Activated CD8-positive, alpha-beta T cell treated with anti-CD3 and anti-CD28 coated beads for 36 hours (primary cell): Measurements from ENCODE around the gene KCNN4. TPM values are rescaled to one million over a fixed set of nuclear protein-coding genes. Genes with fewer than 3 reads are reported as not detected.

ENCODE experiments used
- ATAC-seq: fragments of 200-7000 bp; cut with Tn5 transposase; one replicate; pipeline ENCODE4 v1.10.0; 2021; ENCODE audit warnings: mild to moderate bottlenecking, moderate library complexity
- CTCF ChIA-PET: fragments of 350-600 bp; sonication (Branson Sonifier 250); formaldehyde crosslinking; loops from one replicate; lab custom pipeline; 2021; ENCODE audit warnings: antibody characterized with exemption; lab: Charles Lee
- POLR2A ChIA-PET: fragments of 350-600 bp; sonication (Branson Sonifier 250); formaldehyde crosslinking; loops from one replicate; lab custom pipeline; 2021; ENCODE audit warnings: antibody characterized with exemption; lab: Charles Lee
- DNase-seq: peaks from one replicate; pipeline ENCODE4 v3.0.0-alpha.2; 2020
- H3K27ac Mint-ChIP-seq: one replicate; pipeline ENCODE4 v1.8.0; 2021; ENCODE audit warnings: mild to moderate bottlenecking, mixed read lengths
- H3K27me3 Mint-ChIP-seq: one replicate; pipeline ENCODE4 v1.8.0; 2021; ENCODE audit warnings: mixed read lengths
- H3K36me3 Mint-ChIP-seq: one replicate; pipeline ENCODE4 v1.8.0; 2021; ENCODE audit warnings: low read depth, mixed read lengths
- H3K4me1 Mint-ChIP-seq: one replicate; pipeline ENCODE4 v1.8.0; 2021; ENCODE audit warnings: low read depth, mixed read lengths
- H3K4me3 Mint-ChIP-seq: one replicate; pipeline ENCODE4 v1.8.0; 2021; ENCODE audit warnings: mild to moderate bottlenecking, moderate library complexity, mixed read lengths
- H3K9me3 Mint-ChIP-seq: one replicate; pipeline ENCODE4 v1.8.0; 2021; ENCODE audit warnings: mixed read lengths
- intact Hi-C: fragments of 100-400 bp; cut with micrococcal nuclease; formaldehyde crosslinking; loops from one replicate; pipeline ENCODE4 v1.10.0; 2022
- total RNA-seq, 2 experiments: library from RNA; stranded (reverse); gene quantifications; one replicate each; pipeline ENCODE4 v1.2.3, GENCODE V29; 2021
- TF ChIP-seq, protein P1 (sequence below): fragments of 200-600 bp; IDR thresholded peaks from one replicate; pipeline ENCODE4 v1.8.0; 2022; ENCODE audit warnings: antibody characterized with exemption, mild to moderate bottlenecking

The KCNN4 gene
- total RNA-seq, 2 experiments from 2014 or later: 49.5 to 49.6 TPM

DNA sequence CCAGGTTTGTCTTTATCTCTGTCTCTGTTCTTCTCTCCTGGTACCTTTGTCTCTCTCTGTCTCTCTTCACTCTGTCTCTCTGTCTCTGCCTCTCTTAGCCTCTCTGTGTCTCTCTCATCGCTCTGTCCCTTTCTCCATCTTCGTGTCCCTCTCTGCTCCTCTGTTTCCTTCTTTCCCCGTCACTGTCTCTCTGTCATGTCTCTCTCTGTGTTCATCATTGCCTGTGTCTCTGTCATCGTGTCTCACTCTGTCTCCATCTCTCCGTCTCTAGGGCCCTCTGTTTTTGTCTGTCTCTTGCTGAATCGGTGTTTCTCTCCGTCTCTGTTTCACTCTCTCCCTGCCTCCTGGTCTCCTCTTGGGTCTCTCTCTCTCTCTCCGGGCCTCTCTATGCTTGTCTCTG is 2.9 kb upstream of the KCNN4 start:
- POLR2A ChIA-PET: no interaction called here
- Mint-ChIP-seq H3K4me1 (peaks cover 46% of the 10 kb centered on the region), H3K36me3 (peaks cover 10% of the 10 kb centered on the region), H3K9me3 (peaks cover 2% of the 10 kb centered on the region), H3K4me3 (peak overlapping the region; percentile 67), H3K27ac (peak overlapping the region; percentile 94), H3K27me3 (peaks cover 3% of the 10 kb centered on the region)
- TF ChIP-seq, protein P1, sequence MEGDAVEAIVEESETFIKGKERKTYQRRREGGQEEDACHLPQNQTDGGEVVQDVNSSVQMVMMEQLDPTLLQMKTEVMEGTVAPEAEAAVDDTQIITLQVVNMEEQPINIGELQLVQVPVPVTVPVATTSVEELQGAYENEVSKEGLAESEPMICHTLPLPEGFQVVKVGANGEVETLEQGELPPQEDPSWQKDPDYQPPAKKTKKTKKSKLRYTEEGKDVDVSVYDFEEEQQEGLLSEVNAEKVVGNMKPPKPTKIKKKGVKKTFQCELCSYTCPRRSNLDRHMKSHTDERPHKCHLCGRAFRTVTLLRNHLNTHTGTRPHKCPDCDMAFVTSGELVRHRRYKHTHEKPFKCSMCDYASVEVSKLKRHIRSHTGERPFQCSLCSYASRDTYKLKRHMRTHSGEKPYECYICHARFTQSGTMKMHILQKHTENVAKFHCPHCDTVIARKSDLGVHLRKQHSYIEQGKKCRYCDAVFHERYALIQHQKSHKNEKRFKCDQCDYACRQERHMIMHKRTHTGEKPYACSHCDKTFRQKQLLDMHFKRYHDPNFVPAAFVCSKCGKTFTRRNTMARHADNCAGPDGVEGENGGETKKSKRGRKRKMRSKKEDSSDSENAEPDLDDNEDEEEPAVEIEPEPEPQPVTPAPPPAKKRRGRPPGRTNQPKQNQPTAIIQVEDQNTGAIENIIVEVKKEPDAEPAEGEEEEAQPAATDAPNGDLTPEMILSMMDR: no peak
- no peak for DNase-seq
- intact Hi-C loops: loop anchor here (10.0 kb wide), 1 partner anchor 109 kb away; the partner anchor contains the start of gene PLAUR
- ATAC-seq: no peak
- CTCF ChIA-PET: interaction anchor here (2.1 kb wide), 1 partner anchor 39 kb away, joined by 26 read pairs; no protein-coding TSS in a partner anchor

DNA sequence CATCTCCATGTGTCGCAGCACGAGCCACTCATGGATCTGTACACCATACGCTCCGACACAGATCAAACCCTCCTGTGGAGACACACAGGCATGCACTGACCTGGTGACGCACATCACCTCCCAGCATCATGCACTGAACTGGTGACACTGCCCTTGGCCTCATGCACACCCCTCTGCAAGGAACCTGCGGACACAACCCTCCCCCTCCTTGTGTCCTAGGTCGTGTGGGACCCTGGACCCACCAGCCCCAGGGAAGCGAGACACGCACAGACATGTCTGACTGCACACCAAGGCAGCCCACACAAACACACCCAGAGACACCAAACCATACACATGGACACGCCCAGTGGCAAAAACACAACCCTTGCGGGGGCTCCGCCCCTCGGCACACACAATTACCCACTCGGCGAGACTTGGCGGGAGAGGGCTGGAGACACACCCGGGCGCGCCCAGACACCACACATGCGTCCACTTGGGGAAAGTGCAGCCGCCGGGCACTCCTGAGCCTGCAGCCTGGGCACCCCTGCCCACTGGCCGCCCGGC is 2.0 kb upstream of the KCNN4 start:
- Mint-ChIP-seq H3K36me3 (peaks cover 15% of the 10 kb centered on the region), H3K4me1 (peaks cover 53% of the 10 kb centered on the region), H3K9me3 (peaks cover 2% of the 10 kb centered on the region), H3K4me3 (peak overlapping the region; percentile 72), H3K27me3 (peaks cover 3% of the 10 kb centered on the region), H3K27ac (peak overlapping the region; percentile 83)
- no peak for ATAC-seq
- ChIA-PET CTCF (interaction anchor here (8.3 kb wide), 1 partner anchor 16 kb away, joined by 122 read pairs; no protein-coding TSS in a partner anchor), POLR2A (interaction anchor here (3.2 to 8.5 kb wide), 2 partner anchors 18 to 29 kb away, joined by 50 to 137 read pairs; partner anchors contain the start of gene SMG9)
- TF ChIP-seq, protein P1: no peak
- peak; percentile 47 for DNase-seq
- intact Hi-C loops: loop anchor here (10.0 kb wide), 1 partner anchor 108 kb away; the partner anchor contains the start of gene PLAUR

DNA sequence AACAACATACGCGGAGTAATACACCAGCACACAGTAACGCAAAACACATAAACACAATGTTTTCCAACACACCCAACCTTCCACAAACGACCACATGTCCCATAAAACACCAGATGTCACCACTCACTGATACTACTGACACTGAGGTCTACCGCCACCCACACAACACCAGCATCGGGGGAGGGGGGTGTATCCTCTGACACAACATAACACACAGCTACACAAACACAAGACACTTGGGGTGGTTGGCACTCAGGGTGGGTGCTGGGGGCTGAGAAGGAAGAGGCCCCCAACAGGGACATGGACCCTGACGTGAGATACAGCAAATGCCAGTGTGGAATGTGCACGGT is 1.5 kb upstream of the KCNN4 start:
- intact Hi-C loops: loop anchor here (10.0 kb wide), 1 partner anchor 107 kb away; the partner anchor contains the start of gene PLAUR
- ATAC-seq: no peak
- H3K27ac Mint-ChIP-seq: peak overlapping the region; percentile 83
- peaks cover 3% of the 10 kb centered on the region for H3K27me3 Mint-ChIP-seq
- ChIA-PET CTCF (interaction anchor here (8.3 kb wide), 1 partner anchor 15 kb away, joined by 122 read pairs; no protein-coding TSS in a partner anchor), POLR2A (interaction anchor here (3.2 to 8.5 kb wide), 2 partner anchors 18 to 28 kb away, joined by 50 to 137 read pairs; partner anchors contain the start of gene SMG9)
- peaks cover 2% of the 10 kb centered on the region for H3K9me3 Mint-ChIP-seq
- peaks cover 57% of the 10 kb centered on the region for H3K4me1 Mint-ChIP-seq
- H3K4me3 Mint-ChIP-seq: peak overlapping the region; percentile 72
- peaks cover 16% of the 10 kb centered on the region for H3K36me3 Mint-ChIP-seq
- TF ChIP-seq, protein P1: no peak
- peak; percentile 46 for DNase-seq

DNA sequence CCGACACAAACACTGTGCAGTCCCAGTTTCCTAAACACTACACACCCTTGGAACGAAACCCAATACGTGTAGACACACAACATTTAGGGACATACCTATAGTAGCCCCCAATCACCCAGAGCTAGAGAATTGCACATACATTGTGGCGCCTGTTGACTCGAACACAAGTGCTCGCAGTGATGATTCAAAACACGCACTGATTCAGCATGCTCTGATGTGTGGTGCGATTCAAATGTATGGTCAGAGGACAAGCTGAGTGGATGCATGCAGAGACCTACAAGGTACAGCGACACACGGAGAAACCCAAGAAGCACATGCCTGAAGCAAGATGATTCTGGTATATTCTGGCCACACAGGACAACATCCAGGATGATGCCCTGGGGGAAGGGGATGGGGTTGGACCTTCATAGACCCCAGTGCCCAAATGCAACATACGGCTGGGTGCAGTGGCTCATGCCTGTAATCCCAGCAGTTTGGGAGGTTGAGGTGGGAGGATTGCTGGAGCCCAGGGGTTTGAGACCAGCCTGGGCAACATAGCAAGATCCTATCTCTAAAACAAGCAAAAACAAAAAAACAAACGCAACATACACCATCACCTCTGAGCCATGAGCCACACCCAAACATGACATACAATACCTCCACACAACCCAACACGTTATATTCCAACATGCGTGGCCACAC is 997 bp upstream of the KCNN4 start:
- H3K4me3 Mint-ChIP-seq: peak overlapping the region; percentile 72
- ATAC-seq (no peak), DNase-seq (peak; percentile 61)
- peaks cover 2% of the 10 kb centered on the region for H3K9me3 Mint-ChIP-seq
- CTCF ChIA-PET: interaction anchor here (0.6 to 8.3 kb wide), 4 partner anchors 15 to 113 kb away, joined by 3 to 122 read pairs (median 4); no protein-coding TSS in a partner anchor
- intact Hi-C loops: loop anchor here (2.0 to 10.0 kb wide), 2 partner anchors 17 to 107 kb away; partner anchors contain the start of gene PLAUR
- peak overlapping the region; percentile 83 for H3K27ac Mint-ChIP-seq
- TF ChIP-seq, protein P1: no peak
- POLR2A ChIA-PET: interaction anchor here (1.8 to 8.5 kb wide), 3 partner anchors 17 to 36 kb away, joined by 6 to 137 read pairs (median 50); partner anchors contain the start of gene SMG9
- H3K27me3 Mint-ChIP-seq: peaks cover 3% of the 10 kb centered on the region
- peaks cover 19% of the 10 kb centered on the region for H3K36me3 Mint-ChIP-seq
- H3K4me1 Mint-ChIP-seq: peaks cover 61% of the 10 kb centered on the region
